Measurements from ENCODE around the gene SLC15A3. TPM values are rescaled to one million over a fixed set of nuclear protein-coding genes. Genes with fewer than 3 reads are reported as not detected.
"Not testable (repeated sequence)": the region's sequence is repeated elsewhere in the genome, so short reads cannot be mapped to it uniquely, and the experiment has no call there.

The SLC15A3 gene
- total RNA-seq, 1 experiment from 2014 or later = 10.2 TPM

- H3K27ac Mint-ChIP-seq = no peak overlapping the region
- ChIA-PET POLR2A (no interaction called here), CTCF (no interaction called here)
- ATAC-seq (no peak), DNase-seq (ENCODE audit: low spot score) (no peak)
- peaks cover 42% of the 10 kb centered on the region for H3K27me3 Mint-ChIP-seq (ENCODE audit: low read depth)
- peaks cover 6% of the 10 kb centered on the region; the same call in 1 of the 2 replicates for H3K9me3 Mint-ChIP-seq
- TF ChIP-seq RORB (CRISPR knock-in tag; IDR thresholded peaks at IDR 0.05) (no peak), ZNF263 (CRISPR knock-in tag; IDR thresholded peaks at IDR 0.05; ENCODE audit: low read depth) (no peak), NFATC4 (CRISPR knock-in tag; IDR thresholded peaks at IDR 0.05) (no peak), SOX15 (CRISPR knock-in tag; IDR thresholded peaks at IDR 0.05) (no peak), TP53 (CRISPR knock-in tag; IDR thresholded peaks at IDR 0.05) (no peak), ZNF121 (CRISPR knock-in tag; IDR thresholded peaks at IDR 0.05) (no peak), ESRRA (CRISPR knock-in tag; IDR thresholded peaks at IDR 0.05; ENCODE audit: borderline replicate concordance) (no peak), GABPB1 (CRISPR knock-in tag; IDR thresholded peaks at IDR 0.05) (no peak), ZNF423 (CRISPR knock-in tag; IDR thresholded peaks at IDR 0.05) (no peak), RELA (CRISPR knock-in tag; IDR thresholded peaks at IDR 0.05; ENCODE audit: borderline replicate concordance) (no peak), ZNF396 (CRISPR knock-in tag; IDR thresholded peaks at IDR 0.05; ENCODE audit: borderline replicate concordance) (no peak), PRRX2 (CRISPR knock-in tag; IDR thresholded peaks at IDR 0.05) (no peak), SMAD3 (CRISPR knock-in tag; IDR thresholded peaks at IDR 0.05; ENCODE audit: borderline replicate concordance) (no peak), ZNF317 (CRISPR knock-in tag; IDR thresholded peaks at IDR 0.05; ENCODE audit: borderline replicate concordance, low read depth) (no peak), FOXJ3 (CRISPR knock-in tag; IDR thresholded peaks at IDR 0.05; ENCODE audit: borderline replicate concordance) (no peak), CDX4 (CRISPR knock-in tag; IDR thresholded peaks at IDR 0.05; ENCODE audit: borderline replicate concordance) (no peak)
- TF ChIP-seq, protein P1, sequence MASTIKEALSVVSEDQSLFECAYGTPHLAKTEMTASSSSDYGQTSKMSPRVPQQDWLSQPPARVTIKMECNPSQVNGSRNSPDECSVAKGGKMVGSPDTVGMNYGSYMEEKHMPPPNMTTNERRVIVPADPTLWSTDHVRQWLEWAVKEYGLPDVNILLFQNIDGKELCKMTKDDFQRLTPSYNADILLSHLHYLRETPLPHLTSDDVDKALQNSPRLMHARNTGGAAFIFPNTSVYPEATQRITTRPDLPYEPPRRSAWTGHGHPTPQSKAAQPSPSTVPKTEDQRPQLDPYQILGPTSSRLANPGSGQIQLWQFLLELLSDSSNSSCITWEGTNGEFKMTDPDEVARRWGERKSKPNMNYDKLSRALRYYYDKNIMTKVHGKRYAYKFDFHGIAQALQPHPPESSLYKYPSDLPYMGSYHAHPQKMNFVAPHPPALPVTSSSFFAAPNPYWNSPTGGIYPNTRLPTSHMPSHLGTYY (CRISPR knock-in tag; IDR thresholded peaks at IDR 0.05) = no peak
- TF ChIP-seq, protein P2, sequence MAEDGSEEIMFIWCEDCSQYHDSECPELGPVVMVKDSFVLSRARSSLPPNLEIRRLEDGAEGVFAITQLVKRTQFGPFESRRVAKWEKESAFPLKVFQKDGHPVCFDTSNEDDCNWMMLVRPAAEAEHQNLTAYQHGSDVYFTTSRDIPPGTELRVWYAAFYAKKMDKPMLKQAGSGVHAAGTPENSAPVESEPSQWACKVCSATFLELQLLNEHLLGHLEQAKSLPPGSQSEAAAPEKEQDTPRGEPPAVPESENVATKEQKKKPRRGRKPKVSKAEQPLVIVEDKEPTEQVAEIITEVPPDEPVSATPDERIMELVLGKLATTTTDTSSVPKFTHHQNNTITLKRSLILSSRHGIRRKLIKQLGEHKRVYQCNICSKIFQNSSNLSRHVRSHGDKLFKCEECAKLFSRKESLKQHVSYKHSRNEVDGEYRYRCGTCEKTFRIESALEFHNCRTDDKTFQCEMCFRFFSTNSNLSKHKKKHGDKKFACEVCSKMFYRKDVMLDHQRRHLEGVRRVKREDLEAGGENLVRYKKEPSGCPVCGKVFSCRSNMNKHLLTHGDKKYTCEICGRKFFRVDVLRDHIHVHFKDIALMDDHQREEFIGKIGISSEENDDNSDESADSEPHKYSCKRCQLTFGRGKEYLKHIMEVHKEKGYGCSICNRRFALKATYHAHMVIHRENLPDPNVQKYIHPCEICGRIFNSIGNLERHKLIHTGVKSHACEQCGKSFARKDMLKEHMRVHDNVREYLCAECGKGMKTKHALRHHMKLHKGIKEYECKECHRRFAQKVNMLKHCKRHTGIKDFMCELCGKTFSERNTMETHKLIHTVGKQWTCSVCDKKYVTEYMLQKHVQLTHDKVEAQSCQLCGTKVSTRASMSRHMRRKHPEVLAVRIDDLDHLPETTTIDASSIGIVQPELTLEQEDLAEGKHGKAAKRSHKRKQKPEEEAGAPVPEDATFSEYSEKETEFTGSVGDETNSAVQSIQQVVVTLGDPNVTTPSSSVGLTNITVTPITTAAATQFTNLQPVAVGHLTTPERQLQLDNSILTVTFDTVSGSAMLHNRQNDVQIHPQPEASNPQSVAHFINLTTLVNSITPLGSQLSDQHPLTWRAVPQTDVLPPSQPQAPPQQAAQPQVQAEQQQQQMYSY (CRISPR knock-in tag; IDR thresholded peaks at IDR 0.05) = no peak
- TF ChIP-seq, protein P3, sequence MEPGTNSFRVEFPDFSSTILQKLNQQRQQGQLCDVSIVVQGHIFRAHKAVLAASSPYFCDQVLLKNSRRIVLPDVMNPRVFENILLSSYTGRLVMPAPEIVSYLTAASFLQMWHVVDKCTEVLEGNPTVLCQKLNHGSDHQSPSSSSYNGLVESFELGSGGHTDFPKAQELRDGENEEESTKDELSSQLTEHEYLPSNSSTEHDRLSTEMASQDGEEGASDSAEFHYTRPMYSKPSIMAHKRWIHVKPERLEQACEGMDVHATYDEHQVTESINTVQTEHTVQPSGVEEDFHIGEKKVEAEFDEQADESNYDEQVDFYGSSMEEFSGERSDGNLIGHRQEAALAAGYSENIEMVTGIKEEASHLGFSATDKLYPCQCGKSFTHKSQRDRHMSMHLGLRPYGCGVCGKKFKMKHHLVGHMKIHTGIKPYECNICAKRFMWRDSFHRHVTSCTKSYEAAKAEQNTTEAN (CRISPR knock-in tag; IDR thresholded peaks at IDR 0.05) = no peak
- TF ChIP-seq, protein P4, sequence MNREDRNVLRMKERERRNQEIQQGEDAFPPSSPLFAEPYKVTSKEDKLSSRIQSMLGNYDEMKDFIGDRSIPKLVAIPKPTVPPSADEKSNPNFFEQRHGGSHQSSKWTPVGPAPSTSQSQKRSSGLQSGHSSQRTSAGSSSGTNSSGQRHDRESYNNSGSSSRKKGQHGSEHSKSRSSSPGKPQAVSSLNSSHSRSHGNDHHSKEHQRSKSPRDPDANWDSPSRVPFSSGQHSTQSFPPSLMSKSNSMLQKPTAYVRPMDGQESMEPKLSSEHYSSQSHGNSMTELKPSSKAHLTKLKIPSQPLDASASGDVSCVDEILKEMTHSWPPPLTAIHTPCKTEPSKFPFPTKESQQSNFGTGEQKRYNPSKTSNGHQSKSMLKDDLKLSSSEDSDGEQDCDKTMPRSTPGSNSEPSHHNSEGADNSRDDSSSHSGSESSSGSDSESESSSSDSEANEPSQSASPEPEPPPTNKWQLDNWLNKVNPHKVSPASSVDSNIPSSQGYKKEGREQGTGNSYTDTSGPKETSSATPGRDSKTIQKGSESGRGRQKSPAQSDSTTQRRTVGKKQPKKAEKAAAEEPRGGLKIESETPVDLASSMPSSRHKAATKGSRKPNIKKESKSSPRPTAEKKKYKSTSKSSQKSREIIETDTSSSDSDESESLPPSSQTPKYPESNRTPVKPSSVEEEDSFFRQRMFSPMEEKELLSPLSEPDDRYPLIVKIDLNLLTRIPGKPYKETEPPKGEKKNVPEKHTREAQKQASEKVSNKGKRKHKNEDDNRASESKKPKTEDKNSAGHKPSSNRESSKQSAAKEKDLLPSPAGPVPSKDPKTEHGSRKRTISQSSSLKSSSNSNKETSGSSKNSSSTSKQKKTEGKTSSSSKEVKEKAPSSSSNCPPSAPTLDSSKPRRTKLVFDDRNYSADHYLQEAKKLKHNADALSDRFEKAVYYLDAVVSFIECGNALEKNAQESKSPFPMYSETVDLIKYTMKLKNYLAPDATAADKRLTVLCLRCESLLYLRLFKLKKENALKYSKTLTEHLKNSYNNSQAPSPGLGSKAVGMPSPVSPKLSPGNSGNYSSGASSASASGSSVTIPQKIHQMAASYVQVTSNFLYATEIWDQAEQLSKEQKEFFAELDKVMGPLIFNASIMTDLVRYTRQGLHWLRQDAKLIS (CRISPR knock-in tag; IDR thresholded peaks at IDR 0.05; ENCODE audit: borderline replicate concordance) = no peak
- no peak overlapping the region for H3K4me3 Mint-ChIP-seq
- no peaks in the 10 kb centered on the region for H3K36me3 Mint-ChIP-seq
- H3K4me1 Mint-ChIP-seq = peaks cover 30% of the 10 kb centered on the region
Observed at GRCh38 chr11:60910281-60910687, 41.7 kb downstream of the SLC15A3 start.

- POLR2A ChIA-PET; DNase-seq (ENCODE audit: low spot score); H3K36me3 Mint-ChIP-seq; ATAC-seq; CTCF ChIA-PET; H3K4me3 Mint-ChIP-seq; H3K9me3 Mint-ChIP-seq; H3K27ac Mint-ChIP-seq: not testable (repeated sequence)
- H3K27me3 Mint-ChIP-seq (ENCODE audit: low read depth) = peaks cover 42% of the 10 kb centered on the region
- H3K4me1 Mint-ChIP-seq = peaks cover 29% of the 10 kb centered on the region
Observed at GRCh38 chr11:60909680-60910280, 42.2 kb downstream of the SLC15A3 start.
